HG03159 (cell line): ENCODE data around the gene PYGB.

Experiments
- ATAC-seq: cut with Tn5 transposase; IDR thresholded peaks from one replicate; pipeline ENCODE4 v1.9.1; 2021; ENCODE audit warnings: mild to moderate bottlenecking, moderate library complexity; ENCODE audit not compliant: unreplicated experiment

Gene PYGB

DNA sequence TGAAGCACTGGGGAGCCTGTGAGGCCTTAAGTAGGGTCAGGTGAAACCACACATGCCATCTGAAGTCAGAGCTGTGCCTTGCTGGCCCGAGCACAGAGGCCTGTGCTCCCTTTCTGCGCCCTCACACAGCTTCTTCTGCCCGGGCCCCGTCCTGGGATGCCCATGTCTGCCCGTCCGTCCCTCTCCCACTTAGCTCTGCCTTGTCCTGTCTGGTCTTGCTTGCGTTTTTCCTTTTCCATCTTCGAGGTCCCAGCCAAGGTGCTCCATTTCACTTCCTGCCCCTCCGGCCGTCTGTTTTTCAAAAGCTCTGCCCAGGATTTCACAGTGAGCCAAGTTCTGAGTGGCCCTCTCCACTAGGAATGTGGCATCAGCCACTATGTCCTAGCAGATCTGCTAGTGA is 45.6 kb downstream of the PYGB start:
- no peak for ATAC-seq

DNA sequence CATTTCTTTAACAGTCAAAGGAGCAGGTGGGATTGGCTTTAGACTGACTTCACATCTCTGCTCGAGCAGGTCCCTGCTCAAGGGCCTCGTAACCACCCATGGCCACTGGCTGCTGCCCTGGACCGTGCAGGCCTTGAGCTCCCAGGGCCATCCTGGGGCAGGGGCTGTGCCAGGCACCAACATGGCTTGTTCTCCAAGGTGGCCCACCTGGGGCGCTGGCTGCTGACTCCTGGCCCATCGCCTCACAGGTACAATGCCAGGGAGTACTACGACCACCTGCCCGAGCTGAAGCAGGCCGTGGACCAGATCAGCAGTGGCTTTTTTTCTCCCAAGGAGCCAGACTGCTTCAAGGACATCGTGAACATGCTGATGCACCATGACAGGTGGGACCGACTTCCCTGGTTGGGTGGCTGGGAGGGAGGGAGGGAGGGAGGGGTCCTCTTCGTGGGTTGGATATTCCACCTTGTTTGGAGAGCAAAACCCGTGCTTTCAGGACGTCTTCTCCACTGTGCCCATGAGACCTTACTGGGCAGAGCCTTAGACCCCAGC is 46.1 kb downstream of the PYGB start:
- no peak for ATAC-seq

DNA sequence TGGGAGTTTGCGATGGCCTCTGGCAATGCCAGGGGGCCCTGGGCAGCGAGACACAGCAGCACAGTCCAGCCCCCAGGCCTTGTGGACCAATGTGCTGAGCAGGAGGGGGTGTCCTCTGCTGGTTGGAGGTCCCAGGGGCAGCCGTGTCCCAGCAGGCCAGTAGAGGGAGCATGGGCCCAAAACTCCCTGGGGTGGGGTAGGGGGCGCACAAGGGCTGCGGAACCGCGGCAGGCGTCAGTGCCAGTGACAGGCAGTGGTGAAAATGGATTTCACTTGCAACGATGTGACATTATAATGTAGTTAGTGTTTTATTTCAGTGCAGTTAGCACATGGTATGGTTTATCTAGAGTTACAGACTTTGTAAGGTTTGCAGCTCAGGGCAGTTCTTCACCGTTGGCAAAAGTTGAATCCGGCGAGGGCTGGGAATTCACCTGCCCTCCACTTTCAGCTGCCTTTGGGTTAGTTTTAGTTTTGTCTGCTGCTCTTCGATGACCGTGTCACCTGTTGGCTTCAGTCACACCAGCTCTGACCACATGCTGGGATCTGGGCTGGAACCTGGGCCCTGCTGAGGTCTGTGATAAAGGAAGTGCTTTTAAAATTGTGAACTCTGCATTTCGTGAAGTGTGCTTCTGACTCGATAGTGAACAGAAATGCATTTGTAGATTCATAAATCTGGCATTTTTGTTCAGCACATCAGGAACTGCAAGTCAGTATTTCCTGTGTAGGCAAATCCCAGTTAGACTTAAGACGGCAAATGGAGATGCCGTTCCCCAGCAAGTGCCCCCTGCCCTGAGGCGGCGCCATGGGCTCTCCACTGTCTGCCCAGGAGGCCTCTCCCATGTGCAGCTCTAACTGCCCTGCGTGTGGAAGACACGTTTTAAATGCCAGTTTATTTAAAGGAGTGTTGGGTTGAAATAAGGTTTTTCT is 46.8 kb downstream of the PYGB start:
- ATAC-seq: peak; percentile 35

DNA sequence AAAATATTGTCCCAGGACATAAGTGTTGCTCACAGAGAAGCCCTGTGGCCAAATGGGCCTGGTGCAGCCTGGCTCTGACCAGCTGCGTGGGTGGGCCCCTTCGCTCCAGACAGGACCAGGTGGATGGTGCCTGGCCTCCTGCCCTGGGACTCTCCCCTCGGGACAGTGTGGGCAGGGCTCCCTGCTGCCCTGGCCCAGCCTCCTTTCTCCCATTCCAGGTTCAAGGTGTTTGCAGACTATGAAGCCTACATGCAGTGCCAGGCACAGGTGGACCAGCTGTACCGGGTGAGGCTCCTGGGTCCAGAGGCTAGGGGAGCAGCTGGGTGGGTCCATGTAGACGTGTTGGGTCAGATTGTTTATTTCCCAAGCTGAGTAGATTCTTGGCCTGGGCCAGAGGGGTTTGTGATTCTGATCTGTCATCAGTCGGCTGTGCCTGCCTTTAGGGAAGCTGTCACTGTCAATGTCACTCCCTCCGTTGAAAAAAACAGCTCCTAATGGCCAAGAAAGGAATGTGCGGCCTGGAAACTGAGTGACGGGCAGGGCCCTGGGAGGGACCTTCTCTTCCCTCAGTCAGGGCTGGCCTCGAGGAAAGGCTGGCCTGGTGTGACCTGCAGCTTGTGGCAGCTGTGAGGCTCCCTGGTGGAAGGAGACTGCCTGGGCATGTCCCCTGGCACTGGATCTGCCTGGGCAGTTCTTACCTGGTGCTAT is 47.7 kb downstream of the PYGB start:
- no peak for ATAC-seq

DNA sequence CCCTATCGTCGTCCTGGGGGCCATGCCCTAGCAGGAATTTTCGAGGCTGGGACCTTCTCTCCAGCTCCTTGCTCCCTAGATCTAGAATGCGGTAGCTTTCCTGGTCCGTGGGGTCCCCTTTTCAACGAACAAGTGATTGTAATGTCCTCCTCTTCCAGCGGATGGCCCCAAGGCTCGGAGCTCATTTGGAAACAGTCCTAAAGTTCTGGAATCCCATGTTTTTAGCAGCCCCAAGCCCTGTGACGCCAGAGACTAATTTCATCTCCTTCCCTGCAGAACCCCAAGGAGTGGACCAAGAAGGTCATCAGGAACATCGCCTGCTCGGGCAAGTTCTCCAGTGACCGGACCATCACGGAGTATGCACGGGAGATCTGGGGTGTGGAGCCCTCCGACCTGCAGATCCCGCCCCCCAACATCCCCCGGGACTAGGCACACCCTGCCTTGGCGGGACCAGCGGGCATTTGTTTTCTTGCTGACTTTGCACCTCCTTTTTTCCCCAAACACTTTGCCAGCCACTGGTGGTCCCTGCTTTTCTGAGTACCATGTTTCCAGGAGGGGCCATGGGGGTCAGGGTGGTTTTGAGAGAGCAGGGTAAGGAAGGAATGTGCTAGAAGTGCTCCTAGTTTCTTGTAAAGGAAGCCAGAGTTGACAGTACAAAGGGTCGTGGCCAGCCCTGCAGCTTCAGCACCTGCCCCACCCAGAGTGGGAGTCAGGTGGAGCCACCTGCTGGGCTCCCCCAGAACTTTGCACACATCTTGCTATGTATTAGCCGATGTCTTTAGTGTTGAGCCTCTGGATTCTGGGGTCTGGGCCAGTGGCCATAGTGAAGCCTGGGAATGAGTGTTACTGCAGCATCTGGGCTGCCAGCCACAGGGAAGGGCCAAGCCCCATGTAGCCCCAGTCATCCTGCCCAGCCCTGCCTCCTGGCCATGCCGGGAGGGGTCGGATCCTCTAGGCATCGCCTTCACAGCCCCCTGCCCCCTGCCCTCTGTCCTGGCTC is 48.5 kb downstream of the PYGB start:
- peak; percentile 35 for ATAC-seq

DNA sequence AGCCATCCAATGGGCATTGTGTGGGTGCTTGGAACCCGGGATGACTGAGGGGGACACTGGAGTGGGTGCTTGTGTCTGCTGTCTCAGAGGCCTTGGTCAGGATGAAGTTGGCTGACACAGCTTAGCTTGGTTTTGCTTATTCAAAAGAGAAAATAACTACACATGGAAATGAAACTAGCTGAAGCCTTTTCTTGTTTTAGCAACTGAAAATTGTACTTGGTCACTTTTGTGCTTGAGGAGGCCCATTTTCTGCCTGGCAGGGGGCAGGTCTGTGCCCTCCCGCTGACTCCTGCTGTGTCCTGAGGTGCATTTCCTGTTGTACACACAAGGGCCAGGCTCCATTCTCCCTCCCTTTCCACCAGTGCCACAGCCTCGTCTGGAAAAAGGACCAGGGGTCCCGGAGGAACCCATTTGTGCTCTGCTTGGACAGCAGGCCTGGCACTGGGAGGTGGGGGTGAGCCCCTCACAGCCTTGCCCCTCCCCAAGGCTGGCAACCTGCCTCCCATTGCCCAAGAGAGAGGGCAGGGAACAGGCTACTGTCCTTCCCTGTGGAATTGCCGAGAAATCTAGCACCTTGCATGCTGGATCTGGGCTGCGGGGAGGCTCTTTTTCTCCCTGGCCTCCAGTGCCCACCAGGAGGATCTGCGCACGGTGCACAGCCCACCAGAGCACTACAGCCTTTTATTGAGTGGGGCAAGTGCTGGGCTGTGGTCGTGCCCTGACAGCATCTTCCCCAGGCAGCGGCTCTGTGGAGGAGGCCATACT is 49.4 kb downstream of the PYGB start:
- ATAC-seq: peak; percentile 56

DNA sequence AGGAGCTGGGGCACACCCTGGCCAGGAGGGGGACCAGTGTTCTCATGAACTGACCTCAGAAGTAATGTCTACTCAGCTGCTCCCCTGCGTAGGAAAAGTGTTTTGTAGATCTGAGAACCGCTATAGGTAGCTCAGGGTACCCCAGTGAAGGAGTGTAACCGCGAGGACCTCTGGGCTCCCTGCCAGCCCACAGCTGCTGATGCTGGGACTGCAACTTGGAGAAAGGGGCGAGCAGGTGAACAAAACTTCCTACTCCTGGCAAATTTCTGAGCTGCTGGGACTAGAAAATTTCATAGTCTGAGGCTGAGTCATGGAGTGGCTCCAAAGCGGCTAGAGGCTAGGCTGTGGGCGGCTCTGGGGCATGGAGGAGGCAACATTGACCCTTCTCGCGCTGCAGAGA is 51.9 kb downstream of the PYGB start:
- no peak for ATAC-seq

DNA sequence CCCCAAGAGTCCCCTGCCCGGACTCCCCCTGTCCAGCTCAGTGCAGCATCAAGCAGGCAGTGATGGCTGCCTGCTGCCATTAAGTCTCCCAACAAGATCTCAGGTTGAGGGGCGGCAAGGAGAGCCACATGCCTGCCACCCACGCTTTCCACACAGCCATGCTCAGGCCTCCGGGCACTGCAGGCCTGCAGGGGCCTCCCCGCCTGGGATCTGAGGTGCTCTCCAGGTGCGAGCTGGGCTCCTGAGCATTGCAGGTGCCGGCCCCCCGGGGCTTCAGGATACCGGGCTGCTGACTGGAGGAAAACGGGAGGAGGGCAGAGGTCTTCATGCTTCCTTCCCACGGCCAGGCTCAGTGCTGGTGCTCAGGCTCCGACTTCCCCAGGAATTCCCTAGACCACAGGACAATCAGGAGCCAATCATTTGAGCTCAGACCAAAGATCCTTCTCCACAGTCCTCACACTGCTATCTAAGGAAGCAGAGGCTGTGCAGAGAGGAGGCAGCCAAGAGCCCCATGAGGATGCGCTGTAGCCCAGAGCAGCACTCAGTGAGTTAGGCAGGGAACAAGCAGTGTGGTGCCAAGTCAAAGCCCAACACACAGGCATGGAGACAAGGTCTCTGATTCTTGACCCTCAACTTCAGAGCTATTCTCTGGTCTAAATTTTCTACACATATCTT is 52.7 kb downstream of the PYGB start:
- ATAC-seq: no peak

DNA sequence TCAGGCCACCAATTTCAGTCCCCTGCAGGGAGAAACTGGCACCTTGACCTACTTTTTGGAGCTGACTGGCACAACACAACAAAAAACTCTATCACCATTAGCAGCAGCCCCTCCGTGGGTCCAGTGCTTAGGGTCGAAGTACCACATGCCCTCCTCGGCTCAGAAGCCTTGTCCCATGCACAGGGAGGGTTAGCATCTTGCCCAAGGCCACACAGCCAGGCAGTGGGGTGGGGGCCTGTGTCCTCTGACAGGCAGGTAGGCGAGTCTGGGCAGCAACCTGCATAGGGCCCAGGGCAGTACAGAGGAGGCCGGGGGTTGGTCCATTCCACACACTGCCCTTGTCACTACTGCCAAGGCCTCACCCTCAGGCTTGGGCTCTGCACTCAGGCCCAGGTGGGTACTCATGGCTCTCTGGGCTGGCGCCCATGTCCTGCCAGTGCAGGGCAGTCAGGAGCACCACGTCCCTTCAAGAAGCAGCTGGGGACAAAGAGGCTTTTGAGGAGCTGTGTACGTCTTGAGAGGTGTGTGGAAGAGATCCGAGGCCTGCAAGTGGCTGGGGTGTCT is 53.6 kb downstream of the PYGB start:
- ATAC-seq: no peak

DNA sequence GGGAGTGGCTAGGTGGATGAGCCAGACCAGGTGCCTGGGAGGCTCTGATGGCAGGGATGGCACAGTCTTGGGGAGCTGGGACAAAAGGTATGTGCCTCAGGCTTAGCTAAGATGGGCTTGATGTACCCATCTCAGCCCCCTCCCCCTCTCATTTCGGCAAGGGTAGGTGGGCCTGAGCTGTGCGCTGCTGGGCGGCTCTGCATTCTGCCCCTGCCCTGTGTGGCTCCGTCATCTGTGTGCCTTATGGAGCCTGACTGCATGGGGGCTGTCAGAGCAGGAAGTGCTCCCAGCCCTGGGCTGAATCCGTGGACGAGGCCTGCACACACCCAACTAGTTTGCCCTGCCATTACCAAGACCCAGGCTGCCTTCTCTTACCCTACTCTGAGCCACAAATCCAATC is 54.7 kb downstream of the PYGB start:
- no peak for ATAC-seq

DNA sequence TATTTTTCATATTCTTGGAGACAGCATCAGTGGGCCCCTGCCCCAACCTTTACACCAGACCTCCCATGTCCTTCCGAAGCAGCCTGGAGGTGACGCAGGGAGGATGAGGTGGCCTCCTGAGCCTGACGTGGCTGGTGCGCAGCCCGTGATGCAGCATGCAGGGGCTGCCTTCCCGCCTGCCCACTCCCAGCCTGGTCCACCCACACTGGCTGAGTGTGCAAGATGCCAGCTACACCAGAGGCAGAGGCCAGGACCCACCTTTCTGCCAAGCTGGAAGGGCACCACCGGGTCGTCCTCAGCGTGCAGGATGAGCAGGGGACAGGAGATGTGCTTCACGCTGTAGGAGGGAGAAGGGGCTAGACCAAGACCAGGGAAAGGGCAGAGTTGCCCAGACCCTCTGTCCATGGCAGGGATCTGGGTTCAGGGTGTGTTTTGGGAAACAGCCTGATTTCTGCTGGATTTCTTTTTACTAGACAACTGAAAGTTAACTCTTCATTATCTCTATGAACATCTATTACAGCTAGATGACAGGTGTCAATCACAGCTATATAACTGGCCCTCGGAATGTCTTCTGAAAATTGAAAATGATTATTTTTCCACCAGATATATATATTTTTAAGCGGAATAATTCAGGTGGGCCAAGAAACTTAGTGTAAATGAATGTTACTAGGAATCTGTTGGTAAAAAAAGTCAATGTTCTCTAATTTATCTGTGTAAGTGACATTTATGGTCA is 55.6 kb downstream of the PYGB start:
- ATAC-seq: no peak

DNA sequence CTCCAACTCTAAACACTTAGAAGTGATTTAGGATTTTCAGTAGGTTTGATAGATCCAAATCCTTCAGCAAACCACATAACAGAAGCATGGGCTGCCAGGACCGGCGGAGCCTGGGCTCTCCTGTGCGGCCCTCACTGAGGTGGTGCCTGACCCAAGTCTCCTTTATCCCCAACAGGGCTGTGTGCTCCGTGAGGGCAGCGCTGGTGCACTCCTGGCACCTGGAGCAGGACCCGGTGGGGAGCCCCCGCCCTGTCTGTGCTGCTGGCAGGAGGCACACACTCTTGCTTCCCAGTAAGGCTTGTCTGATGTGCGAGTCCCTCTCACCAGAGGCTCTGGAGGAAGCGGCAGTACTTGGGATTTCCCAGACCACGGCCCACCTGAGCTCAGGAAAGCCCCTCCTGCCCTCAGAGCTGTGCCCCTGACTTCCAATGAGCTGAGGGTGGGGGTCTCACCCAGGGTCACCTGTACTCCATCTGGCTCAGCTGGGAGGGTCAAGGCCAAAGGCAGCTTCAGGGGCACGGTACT is 56.2 kb downstream of the PYGB start:
- no peak for ATAC-seq

DNA sequence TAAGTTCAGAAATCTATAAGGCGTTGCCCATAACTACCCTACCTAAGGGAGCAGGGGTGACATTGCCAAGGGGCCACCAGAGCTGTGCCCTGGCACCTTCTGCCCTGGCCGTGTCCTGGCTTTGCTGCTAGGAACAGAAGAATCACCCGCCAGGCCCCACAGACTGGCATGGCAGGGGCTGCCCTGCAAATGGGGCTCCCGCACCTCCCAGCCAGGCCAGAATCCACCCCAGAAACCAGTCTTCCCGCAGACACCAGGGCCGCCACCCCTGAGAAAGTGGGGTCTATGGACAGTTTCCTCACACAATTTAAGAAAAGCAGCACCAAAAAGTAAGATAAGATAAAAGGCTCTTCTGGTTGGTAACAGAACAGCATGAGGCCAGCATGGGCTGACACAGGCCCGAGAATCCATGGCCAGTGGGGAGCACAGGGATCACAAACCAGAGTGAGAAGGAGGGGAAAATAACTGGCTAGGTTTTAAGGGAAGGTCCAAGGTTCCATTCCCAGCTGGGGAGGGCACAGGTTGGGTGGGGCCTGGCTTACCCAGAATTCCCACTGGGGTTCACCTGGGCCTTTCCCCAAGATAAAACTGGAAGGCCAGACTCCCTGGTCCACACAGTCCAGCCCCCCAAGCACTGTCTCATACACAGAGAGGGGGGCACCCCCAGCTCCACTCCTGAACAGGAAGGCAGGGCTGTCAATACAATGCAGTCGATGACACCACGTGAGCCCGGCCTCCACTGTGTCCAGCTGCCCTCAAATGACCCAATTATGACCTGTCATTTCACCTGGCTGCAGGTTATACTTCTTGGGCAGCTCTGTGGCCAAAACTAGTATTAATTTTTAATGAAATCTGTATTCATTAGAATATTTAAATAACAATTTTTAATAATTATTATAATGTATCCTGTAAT is 59.4 kb downstream of the PYGB start:
- no peak for ATAC-seq

DNA sequence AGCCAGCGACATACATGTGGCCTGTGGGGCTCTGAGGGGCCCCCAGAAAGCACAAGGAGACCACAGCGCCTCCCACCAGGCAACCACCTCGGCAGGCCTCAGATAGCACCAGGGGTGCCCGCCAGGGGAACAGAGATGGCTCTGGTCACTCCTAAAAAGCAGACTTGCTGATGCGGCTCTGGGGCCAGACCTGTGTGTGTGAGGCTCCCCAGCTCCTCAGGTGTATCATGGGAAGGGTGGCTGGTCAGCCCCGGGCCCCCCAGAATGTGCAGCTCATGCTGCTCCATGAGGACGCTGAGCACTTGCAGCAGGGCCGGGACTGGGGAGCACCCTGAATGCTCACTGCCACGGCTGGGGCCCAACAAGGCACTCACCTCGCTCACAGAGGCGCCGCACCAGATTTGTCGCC is 60.2 kb downstream of the PYGB start:
- no peak for ATAC-seq

DNA sequence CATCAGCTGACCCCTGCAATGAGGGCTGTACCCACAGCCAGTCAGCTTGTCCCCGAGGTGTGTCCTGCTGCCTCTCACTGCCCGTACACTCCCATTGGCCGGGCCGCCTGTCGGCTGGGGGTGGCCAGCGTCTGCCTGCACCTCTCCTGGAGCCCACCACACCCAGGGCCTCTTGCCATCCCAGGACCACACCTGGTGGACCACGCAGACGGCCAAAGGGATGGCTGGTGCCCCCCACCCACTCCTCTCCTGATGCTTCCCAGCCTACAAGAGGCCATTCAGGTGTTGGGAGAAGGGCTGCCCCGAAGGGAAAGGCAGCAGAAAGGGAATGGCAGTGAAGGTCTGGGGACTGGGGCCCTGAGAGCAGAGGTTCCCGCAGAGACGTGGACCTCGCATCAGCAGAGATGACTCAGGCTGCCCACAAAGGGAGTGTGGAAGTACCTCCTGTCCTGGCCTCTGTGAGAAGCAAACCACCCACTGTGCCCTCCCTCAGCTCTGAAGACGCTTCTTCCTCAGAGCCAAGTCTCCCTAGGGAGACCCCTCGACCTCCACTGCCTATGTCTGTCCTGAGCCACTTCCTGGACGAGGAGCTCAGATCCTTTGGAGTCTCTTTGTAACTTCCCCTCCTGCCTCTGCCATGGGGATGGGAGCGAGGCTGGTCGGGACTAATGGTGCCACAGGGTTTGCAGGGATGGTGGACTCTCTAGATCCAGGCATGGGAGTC is 60.9 kb downstream of the PYGB start:
- no peak for ATAC-seq
